K562 treated with DMSO at 1 percent for 4 hours (cell line): ENCODE data around the gene COX6B1. TPM values are rescaled to one million over a fixed set of nuclear protein-coding genes. Genes with fewer than 3 reads are reported as not detected.

Source experiments
- total RNA-seq: library from RNA; unstranded; fragments of 300-600 nt; gene quantifications from 2 replicates; pipeline ENCODE4 v1.2.3, GENCODE V29; 2022; ENCODE audit not compliant: insufficient read depth

COX6B1 gene
- total RNA-seq, result 1,092 TPM in 2 replicates

GRCh38 chr19:35648017-35648961 lies at the start of gene COX6B1:
COX6B1 (plus strand) TSS chr19:35648323; CDS start chr19:35651244, 2,921 bp downstream.

GRCh38 chr19:35612559-35613321 lies 35.4 kb upstream of the COX6B1 start, which contains the start of gene HAUS5:
HAUS5 (plus strand) TSS chr19:35612735; CDS start chr19:35612795, 60 bp downstream.

GRCh38 chr19:35628565-35629331 lies 19.4 kb upstream of the COX6B1 start, which contains the start of gene RBM42:
RBM42 (plus strand) TSS chr19:35629036; CDS start chr19:35629154, 118 bp downstream.

GRCh38 chr19:35641515-35642151 lies 6.5 kb upstream of the COX6B1 start, which contains the start of gene ETV2:
ETV2 (plus strand) TSS chr19:35641745; CDS start chr19:35642461, 716 bp downstream.

GRCh38 chr19:35666251-35666913 lies 18.3 kb downstream of the COX6B1 start, which contains the start of gene UPK1A:
UPK1A (plus strand) TSS chr19:35666517; CDS start chr19:35666813, 296 bp downstream.

GRCh38 chr19:35704218-35704617 lies 56.1 kb downstream of the COX6B1 start, which contains the start of gene ZBTB32:
ZBTB32 (plus strand) TSS chr19:35704558; CDS start chr19:35714627, 10,069 bp downstream.

Other genes starting within 250 kb of the COX6B1 start
- gene FFAR2, start 200.1 kb upstream of the COX6B1 start, total RNA-seq, result not detected in 2 replicates
- not detected in 2 replicates for gene KRTDAP, start 157.9 kb upstream of the COX6B1 start, total RNA-seq
- not detected in 2 replicates for gene DMKN, start 134.7 kb upstream of the COX6B1 start, total RNA-seq
- not detected in 2 replicates for gene SBSN, start 120.0 kb upstream of the COX6B1 start, total RNA-seq
- not detected in 2 replicates for gene GAPDHS, start 114.9 kb upstream of the COX6B1 start, total RNA-seq
- gene TMEM147, start 102.7 kb upstream of the COX6B1 start, total RNA-seq, result 120 and 136 TPM in 2 replicates
- not detected in 2 replicates for gene ATP4A, start 84.7 kb upstream of the COX6B1 start, total RNA-seq
- gene PMIS2, start 62.1 kb upstream of the COX6B1 start, total RNA-seq, result not detected in 2 replicates
- gene HAUS5, start 35.6 kb upstream of the COX6B1 start, total RNA-seq, result 21.1 and 22.2 TPM in 2 replicates
- gene RBM42, start 19.3 kb upstream of the COX6B1 start, total RNA-seq, result 186 and 211 TPM in 2 replicates
- gene ETV2, start 6.6 kb upstream of the COX6B1 start, total RNA-seq, result not detected in 2 replicates
- not detected in 2 replicates for gene UPK1A, start 18.2 kb downstream of the COX6B1 start, total RNA-seq
- gene ZBTB32, start 56.2 kb downstream of the COX6B1 start, total RNA-seq, result not detected in 2 replicates
- 21.9 and 25.7 TPM in 2 replicates for gene KMT2B, start 69.7 kb downstream of the COX6B1 start, total RNA-seq
- gene IGFLR1, start 94.1 kb downstream of the COX6B1 start, total RNA-seq, result 6.4 and 16.4 TPM in 2 replicates
- 4.8 and 6.9 TPM in 2 replicates for gene U2AF1L4, start 97.1 kb downstream of the COX6B1 start, total RNA-seq
- 34.5 and 42.2 TPM in 2 replicates for gene PSENEN, start 97.3 kb downstream of the COX6B1 start, total RNA-seq
- gene LIN37, start 100.3 kb downstream of the COX6B1 start, total RNA-seq, result 12.4 and 14.7 TPM in 2 replicates
- 0.99 and 1.4 TPM in 2 replicates for gene HSPB6, start 108.7 kb downstream of the COX6B1 start, total RNA-seq
- gene PROSER3, start 109.9 kb downstream of the COX6B1 start, total RNA-seq, result 12.2 and 14.9 TPM in 2 replicates
- gene ARHGAP33, start 127.2 kb downstream of the COX6B1 start, total RNA-seq, result 1.3 and 3.2 TPM in 2 replicates
- gene PRODH2, start 164.5 kb downstream of the COX6B1 start, total RNA-seq, result not detected in 2 replicates
- 1.1 and 3.5 TPM in 2 replicates for gene NPHS1, start 204.2 kb downstream of the COX6B1 start, total RNA-seq
- not detected in 2 replicates for gene KIRREL2, start 208.6 kb downstream of the COX6B1 start, total RNA-seq
- gene APLP1, start 220.3 kb downstream of the COX6B1 start, total RNA-seq, result 5.0 and 7.4 TPM in 2 replicates